ENCODE measurements around the gene CYP3A4.
"Not testable (repeated sequence)": the region's sequence is repeated elsewhere in the genome, so short reads cannot be mapped to it uniquely, and the experiment has no call there.

Gene CYP3A4

DNA sequence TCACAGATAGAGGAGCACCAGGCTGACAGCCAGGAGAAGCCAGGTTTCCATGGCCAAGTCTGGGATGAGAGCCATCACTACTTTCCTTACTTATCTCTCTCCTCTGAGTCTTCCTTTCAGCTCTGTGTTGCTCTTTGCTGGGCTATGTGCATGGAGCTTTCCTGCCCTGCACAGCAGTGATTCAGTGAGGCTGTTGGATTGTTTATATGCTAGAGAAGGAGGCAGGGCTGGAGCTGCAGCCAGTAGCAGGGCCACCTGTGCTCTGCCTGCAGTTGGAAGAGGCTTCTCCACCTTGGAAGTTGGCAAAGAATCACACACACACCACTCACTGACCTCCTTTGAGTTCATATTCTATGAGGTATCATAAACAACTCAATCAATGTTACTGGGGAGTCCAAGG is at the start of gene CYP3A4:
Gene CYP3A4, minus strand, starts transcription at position 178 of the 400 bp plus-strand sequence. Its CDS starts 103 bp downstream, at position 75.
- DNase-seq (ENCODE audit: low read depth, low spot score) = no peak

DNA sequence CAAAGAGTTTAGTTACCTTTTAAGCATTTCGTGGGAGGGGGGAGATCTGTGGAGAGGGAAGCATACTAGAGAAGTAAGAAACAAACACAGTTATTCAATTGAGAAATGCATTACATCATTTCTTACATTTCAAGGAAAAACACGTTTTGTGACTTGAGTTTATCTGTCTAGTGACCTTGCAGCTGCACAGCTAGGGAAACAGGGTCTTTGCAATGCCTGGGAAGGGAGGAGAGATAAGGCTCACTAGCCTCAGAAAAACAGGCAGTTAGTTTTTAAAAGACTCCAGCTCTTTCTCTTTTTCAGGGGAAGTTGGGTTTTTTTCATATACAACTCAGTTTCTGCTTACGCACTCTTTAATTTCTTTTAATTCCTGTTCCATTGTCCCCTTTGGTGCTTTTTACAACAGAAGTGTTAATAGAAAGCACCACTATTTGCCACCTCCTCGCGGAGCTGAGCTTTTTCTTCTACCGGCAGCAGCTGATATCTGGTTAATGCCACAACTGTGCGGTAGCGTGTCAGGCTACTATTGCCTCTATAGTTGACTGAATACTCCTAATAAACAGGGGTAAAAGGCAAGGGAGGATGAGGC is 49.4 kb upstream of the CYP3A4 start:
- no peak for DNase-seq (ENCODE audit: low read depth, low spot score)

DNA sequence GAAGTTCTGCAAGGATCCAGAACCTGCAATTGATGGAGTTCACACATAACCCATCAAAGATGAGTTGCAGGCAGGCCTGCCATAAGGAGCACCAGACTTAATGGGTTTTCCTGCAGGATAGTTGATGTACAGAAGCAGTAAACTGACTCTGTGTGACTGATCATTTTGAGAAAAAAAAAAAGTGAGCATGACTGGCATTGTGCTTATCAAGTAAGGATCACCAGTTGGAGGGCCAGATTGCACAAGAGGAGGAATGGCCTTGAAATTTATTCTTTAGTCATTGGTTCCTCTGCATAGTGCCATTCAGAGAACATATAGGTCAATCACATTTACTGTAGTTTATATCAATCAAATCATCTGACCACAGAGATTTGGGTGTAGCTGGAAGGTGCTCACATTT is 47.6 kb upstream of the CYP3A4 start:
- DNase-seq (ENCODE audit: low read depth, low spot score) = no peak

DNA sequence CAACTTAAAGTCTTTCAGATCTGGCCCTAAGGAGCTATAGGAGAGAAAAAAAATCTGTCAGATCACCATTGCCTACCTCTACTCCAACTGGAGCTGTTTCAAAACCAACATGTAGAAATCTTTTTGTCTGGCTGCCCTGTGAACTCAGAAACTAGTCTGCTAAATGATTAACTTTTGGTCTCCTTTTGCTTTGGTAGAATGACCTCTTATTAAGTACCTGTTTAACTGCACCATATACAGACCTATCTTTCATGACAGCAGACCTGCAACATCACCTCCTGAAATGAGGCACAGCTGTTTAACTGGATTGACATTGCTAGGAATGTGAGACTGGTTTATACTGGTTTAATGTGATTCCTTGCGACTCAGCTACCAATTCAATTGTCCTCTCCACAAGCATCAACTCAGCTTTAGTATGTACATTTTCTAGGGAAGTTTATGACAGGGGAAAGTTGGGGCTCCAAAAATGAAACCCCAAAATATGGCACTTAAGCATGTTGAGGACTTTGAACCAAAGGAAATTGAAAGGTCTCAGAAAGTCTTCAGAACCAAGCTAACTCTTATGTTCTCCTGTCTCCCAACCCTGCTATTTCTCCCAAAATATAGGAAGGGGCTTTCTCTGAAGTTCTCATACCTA is 45.7 kb upstream of the CYP3A4 start:
- DNase-seq (ENCODE audit: low read depth, low spot score) = no peak

DNA sequence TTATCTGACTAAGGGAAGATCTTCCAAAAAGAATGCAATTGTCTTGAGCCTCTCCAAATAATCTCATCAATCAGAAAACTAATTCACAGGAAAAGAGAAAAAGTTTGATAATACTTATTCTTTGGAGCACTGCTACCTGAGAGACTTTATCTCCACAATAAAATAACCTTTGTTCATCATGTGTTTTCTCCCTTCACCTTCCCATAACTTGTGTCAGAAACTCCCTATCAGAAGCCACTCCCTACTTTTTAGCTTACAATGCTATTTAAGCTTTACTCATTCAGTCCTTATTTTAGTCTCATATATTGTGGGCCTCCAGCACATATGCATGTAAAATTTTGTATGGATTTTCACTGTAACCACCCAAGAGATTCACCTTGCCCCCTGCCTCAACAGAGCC is 44.8 kb upstream of the CYP3A4 start:
- DNase-seq (ENCODE audit: low read depth, low spot score) = no peak

DNA sequence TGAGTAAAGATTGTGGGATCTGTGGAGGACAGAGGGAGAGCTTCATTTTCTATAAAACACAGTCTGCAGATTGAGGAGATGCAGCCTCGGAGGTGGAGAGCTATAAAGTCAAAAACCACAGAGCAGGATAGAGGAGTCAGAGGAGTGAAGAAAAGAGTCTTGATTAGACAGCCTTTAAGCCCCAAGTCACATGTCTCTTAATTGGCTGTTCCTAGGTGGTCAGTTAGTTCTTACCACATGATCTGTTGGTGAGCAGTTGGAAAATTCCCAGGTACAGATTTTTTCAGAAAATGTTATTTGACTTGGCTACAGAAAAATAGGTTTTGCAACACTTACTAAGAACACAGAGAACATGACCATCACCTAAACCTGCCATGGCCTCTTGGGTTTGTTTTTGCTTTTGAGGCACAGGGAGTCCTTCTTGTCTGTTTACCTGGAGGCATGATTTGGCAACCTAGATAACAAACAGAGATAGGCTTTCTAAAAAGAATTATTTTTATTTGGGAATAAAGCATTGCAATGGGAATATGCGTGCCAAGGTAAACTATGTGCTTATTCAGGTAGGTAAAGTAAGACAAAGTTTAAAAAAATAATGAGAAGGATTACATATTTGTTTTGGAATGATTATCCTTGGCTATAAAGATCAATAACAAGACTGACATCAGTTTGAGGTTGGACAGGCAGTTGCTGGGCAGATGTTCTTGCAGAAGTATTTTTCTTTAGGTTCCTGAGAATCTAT is 43.2 kb upstream of the CYP3A4 start:
- DNase-seq (ENCODE audit: low read depth, low spot score) = peak; percentile 13

DNA sequence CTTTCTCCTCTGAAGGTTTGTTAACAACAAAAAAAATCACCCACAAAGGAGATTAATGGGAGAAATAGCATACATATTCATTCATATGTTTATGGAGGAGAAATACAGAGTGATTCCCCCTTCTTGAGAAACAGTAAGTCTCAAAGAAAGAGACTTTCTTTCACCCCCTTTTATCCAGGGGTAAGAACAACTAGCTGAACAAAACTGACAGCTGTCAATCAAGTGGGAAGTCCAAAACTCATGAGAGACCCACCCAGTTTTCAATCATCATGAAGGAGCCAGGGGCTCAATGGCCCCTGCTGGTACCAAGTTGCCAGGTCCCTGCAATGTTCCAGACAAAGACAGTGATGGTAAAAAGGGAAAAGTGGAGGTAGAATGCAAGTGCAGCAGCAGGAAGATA is 41.9 kb upstream of the CYP3A4 start:
- DNase-seq (ENCODE audit: low read depth, low spot score) = no peak

DNA sequence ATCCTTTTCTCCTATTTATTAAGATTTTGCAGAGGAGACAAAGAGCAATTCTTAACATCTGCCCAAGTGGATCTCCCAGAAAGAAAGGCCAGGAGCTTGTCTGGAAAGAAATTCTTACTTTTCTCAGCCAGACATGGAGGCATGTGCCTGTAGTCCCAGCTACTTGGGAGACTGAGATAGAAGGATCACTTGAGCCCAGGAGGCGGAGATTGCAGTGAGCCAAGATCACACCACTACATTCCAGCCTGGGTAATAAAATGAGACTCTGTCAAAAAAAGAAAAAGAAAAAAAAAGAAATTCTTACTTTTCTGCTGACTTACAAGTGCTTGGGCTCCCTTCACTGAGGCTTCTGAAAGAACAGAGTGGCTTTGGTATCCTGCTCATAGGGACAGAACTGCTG is 41.5 kb upstream of the CYP3A4 start:
- DNase-seq (ENCODE audit: low read depth, low spot score) = no peak

DNA sequence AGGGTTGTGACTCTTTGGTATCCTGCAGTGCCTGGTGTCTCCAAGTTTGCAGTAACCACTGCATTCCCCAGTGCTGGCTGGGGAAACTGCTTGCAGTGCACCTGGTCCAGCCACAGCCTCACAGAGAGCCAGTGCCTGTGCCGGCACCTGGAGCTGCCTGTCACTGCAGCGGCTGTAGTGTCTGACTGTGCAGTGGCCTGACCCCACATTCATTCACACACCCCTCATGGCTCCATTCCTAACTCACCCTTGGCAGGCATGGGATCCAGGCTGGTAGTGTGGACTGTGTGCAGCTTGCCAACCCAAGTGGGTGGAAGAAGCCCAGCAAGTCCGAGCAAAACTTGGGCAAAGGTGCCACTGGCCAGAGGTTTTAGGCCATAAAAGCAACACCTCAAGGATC is 40.1 kb upstream of the CYP3A4 start:
- DNase-seq (ENCODE audit: low read depth, low spot score) = no peak

DNA sequence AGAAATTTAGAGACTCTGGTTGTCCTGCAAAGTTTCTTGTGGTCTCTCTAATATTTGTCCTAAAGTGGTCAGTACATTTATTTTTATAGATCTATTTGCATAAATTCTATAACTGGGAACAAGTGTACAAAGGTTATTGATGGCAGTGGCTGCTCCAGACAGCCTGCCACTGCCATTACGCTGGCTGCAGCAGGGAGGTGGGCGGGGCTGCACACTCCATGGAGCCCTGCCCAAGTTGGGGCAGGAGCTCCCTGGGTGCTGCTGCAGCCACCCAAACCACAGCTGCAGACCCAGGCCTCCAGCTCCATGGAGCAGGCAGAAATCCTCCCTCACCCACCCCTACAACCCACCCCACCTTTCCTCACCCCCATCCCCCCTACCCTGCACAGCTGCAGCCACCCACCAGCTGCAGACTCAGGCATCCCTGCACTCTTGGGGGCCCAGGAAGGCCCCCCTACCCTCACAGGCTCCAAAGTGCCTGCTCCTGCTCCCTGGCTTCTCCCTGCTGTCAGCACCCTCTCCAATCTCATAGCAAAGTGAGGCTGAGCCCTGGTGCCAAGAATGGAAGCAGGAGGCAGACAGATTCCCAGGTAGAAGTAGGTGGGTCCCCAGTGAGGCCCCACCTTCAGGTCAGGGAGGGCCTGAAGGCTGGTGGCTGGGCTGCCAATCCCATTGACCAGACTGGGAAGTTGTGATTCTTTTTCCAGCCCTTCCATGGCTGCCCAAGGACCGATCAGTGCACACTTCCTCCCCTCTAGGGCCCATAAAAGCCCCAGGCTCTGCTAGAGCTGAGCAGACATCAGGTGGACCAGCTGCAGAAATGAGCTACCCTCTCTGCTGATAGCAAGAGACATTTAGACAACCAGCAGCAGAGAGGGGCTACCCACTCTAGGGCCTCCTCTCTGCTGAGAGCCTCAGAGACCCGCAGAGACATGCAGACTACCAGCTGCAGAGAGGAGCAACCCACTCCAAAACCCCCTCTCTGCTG is 39.0 kb upstream of the CYP3A4 start:
- no peak for DNase-seq (ENCODE audit: low read depth, low spot score)

DNA sequence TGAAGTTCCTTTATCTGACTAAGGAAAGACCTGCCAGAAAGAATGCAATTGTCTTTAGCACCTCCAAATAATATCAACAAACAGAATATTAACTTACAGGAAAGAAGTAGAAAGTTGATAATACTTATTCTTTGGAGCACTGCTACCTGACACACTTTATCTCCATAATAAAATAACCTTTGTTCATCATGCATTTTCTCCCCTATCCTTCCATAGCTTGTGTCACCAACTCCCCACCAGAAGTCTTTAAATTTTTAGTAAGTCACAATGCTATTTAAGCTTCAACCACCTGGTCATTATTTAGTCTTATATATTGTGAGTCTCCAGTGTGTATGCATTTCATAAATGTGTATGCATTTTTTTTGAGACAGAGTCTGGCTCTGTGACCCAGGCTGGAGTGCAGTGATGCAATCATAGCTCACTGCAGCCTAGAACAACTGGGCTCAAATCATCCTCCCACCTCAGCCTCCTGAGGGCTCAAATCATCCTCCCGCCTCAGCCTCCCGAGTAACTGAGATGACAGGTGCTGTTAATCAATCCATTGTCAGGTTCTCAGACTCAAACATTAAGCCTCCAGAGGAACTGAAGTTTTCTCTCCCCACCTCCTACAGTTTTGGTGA is 36.5 kb upstream of the CYP3A4 start:
- no peak for DNase-seq (ENCODE audit: low read depth, low spot score)

DNA sequence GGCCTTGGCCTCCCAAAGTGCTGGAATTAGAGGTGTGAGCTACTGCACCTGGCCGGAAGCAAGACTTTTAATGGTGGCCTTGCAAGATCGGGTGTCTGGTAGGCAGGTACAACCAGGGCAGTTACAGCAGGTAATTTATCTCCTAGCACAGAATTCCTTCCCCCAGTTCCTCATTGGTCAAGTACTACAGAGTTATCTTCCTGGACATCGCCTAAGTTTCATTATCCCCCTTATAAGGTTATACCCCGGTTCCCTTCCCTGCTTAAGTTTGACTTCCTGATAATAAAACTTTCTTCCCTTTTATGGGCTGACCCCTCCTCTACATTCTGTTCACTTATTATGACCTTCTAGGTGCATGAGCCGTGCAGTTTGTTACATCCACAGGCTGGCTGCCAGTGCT is 24.8 kb upstream of the CYP3A4 start:
- no peak for DNase-seq (ENCODE audit: low read depth, low spot score)

DNA sequence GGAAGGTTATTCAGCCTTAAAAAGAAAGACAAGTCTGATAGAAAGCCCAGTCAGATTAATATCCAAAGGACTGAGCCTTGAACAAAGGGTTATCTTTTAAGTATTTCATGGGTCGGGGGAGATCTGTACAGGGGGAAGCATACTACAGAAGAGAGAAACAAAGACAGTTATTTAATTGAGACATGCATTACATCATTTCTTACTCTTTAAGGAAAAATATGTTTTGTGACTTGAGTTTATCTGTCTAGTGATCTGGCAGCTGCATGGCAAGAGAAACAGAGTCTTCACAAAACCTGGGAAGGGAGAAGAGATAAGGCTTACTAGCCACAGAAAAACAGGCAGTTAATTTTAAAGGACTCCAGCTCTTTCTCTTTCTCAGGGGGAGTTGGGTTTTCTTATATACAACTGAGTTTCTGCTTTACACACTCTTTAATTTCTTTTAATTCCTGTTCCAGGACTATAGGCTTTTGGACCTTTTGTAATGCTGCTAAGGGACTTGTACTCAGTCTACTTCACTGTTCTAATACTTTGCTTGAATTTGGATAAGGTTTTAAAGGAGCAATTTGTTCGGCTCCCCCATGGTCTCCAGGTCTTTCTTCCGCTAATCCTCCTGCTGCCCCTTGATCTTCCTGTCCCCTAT is 23.0 kb upstream of the CYP3A4 start:
- no peak for DNase-seq (ENCODE audit: low read depth, low spot score)

DNA sequence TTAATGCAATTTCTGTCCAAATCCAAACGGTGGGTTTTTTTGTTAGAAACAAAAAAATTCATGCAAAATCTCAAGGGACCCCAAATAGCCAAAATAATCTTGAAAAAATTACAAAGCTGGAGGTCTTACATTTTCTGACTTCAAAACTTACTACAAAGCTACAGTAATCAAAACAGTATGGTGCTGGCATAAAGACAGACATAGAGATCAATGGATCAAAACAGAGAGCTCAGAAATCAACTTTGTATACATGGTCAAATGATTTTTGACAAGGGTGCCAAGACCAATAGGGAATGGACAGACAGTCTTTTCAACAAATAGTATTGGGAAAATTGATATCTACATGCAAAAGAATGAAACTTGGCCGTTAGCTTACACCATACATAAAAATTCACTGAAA is 21.7 kb upstream of the CYP3A4 start:
- no peak for DNase-seq (ENCODE audit: low read depth, low spot score)

DNA sequence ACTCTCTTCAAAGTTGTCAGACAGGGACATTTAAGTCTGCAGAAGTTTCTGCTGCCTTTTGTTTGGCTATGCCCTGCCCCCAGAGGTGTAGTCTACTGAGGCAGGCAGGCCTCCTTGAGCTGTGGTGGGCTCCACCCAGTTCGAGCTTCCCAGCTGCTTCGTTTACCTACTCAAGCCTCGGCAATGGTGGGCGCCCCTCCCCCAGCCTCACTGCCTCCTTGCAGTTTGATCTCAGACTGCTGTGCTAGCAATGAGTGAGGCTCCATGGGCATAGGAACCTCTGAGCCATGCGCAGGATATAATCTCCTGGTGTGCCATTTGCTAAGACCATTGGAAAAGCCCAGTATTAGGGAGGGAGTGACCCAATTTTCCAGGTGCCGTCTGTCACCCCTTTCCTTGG is 19.1 kb upstream of the CYP3A4 start:
- DNase-seq (ENCODE audit: low read depth, low spot score) = not testable (repeated sequence)

DNA sequence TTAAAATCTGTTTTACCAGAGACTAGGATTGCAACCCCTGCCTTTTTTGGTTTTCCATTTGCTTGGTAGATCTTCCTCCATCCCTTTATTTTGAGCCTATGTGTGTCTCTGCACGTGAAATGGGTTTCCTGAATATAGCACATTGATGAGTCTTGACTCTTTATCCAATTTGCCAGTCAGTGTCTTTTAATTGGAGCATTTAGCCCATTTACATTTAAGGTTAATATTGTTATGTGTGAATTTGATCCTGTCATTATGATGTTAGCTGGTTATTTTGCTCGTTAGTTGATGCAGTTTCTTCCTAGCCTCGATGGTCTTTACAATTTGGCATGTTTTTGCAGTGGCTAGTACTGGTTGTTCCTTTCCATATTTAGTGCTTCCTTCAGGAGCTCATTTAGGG is 17.4 kb upstream of the CYP3A4 start:
- not testable (repeated sequence) for DNase-seq (ENCODE audit: low read depth, low spot score)

DNA sequence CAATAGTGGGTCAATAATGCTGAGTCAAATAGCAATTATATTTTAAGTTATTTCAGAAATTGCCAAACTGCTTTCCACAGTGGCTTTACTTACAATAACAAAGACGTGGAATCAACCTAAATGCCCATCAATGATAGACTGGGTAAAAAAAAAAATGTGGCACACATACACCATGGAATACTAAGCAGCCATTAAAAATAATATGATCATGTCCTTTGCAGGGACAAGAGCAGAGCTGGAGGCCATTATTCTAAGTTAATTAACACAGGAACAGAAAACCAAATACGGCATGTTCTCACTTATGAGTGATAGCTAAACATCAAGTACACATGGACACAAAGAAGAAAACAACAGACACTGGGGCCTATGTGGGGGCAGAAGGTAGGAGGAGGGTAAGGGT is 15.0 kb upstream of the CYP3A4 start:
- no peak for DNase-seq (ENCODE audit: low read depth, low spot score)

DNA sequence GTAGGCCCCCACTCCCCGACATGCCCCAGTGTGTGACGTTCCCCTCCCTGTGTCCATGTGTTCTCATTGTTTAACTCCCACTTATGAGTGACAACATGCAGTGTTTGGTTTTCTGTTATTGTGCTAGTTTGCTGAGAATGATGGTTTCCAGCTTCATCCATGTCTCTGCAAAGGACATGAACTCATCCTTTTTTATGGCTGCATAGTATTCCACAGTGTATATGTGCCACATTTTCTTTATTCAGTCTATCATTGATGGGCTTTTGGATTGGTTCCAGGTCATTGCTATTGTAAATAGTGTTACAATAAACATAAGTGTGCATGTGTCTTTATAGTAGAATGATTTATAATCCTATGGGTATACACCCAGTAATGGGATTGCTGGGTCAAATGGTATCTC is 11.9 kb upstream of the CYP3A4 start:
- DNase-seq (ENCODE audit: low read depth, low spot score) = not testable (repeated sequence)

DNA sequence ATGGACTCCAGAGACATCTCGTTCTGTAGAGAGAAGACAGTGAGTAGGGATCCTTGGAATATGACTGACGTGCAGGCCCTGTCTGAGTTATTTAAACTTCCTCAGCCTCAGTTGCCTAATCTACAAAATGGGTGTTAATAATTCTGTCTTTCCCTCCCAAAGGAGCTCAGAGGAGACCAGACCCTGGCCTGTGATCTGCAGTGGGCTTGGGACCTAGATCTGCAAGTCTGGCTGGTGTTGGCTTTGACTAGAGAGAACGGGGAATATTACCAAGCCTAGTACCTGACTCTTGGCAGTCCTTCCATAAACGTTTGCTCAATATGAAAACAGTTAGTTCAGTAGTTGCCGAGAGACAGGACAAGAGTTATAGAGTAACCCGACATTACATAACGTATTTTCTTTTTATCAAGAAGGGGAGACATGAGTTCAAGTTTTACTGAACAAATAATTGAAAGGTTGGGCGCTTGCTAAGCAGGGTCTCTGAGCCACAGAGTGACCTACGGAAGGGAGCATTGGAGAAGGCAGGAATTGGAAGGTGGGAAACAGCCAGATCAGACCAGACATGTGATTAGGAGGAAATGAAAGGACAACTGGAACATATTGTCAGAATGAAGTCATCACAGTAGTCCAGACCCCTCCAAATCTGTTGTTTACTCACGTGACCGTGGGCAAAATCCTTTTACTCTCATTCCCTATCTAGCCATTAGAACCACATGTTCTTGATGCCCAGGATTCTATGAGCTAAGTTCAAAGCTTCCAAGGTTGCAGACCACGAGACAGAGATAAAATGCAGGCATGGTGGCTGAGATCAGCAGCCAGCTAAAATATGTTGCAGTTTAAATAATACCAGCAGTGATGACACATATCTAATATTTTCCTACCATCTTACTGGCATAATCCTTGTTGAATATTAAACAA is 10.9 kb upstream of the CYP3A4 start:
- peak; percentile 17 for DNase-seq (ENCODE audit: low read depth, low spot score)

DNA sequence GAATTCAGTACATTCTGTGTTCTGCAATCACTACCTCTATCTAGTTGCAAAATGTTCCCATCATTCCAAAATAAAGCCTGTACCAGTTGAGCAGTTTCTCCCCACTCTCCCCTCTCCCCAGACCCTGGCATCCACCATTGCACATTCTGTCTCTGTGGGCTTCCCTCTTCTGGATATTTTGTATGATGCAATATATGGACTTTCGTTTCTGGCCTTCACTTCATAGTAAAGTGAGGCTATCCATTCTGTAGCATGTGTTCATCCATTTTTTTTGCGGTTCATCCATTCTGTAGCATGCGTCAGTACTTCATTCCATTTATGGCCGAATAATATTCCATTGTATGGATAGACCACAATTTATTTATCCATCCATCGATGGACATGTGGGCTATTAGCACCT is 9.5 kb upstream of the CYP3A4 start:
- DNase-seq (ENCODE audit: low read depth, low spot score) = no peak
